HepG2 (cell line): ENCODE measurements around the gene GALK2. TPM values are rescaled to one million over a fixed set of nuclear protein-coding genes. Genes with fewer than 3 reads are reported as not detected.

ENCODE experiments used
- ATAC-seq: fragments of 200-7000 bp; cut with Tn5 transposase; 3 replicates; pipeline ENCODE4 v1.9.1; 2020; ENCODE audit warnings: mild to moderate bottlenecking, moderate library complexity
- BruUV-seq: library from RNA; stranded (reverse); fragments of 400-500 nt; replicated peaks from 2 replicates; lab custom pipeline; 2021; lab: Mats Ljungman, UMichigan
- CTCF ChIA-PET: fragments of 300-600 bp; formaldehyde crosslinking; extraction: SDS; loops from one replicate; lab custom pipeline; 2021; ENCODE audit warnings: low total read pairs, inconsistent platforms, low intra/inter-chr PET ratio; lab: Yijun Ruan, JAX
- POLR2A ChIA-PET: fragments of 350-600 bp; sonication (Branson Sonifier 250); formaldehyde crosslinking; loops from one replicate; lab custom pipeline; 2020; ENCODE audit warnings: antibody characterized with exemption, inconsistent platforms; lab: Yijun Ruan, JAX
- DNase-seq: peaks from one replicate; pipeline ENCODE4 v3.0.0-alpha.2; 2015; ENCODE audit warnings: low spot score
- FAIRE-seq: peaks from 3 replicates; lab custom pipeline; 2011; peaks lifted over from hg19 to GRCh38; lab: Jason Lieb, UNC
- H2AFZ ChIP-seq: one replicate; pipeline ENCODE4 v1.6.1; 2011; ENCODE audit warnings: low read length, inconsistent platforms
- H3K27ac ChIP-seq: fragments of 300-600 bp; 3 replicates; pipeline ENCODE4 v1.8.0; 2011; ENCODE audit warnings: mixed run types, mild to moderate bottlenecking, mixed read lengths, low read length, inconsistent platforms; ENCODE audit not compliant: insufficient read depth; ENCODE audit errors: extremely low read length
- H3K27me3 ChIP-seq, 2 experiments: fragments of 200-600 bp in 1 of 2; 2 replicates in 1 of 2; 3 replicates in 1 of 2; pipeline versions ENCODE4 v1.6.0 to v1.8.0; 2011; ENCODE audit warnings: low read length in 2 of 2, mild to moderate bottlenecking in 2 of 2, moderate library complexity in 2 of 2, inconsistent platforms in 1 of 2; ENCODE audit not compliant: insufficient read depth in 2 of 2, control insufficient read depth in 1 of 2
- H3K36me3 ChIP-seq, 2 experiments: fragments of 200-600 bp in 1 of 2; replicated peaks in 1 of 2; 2 replicates in 1 of 2; 3 replicates in 1 of 2; pipeline versions ENCODE4 v1.5.1 to v1.8.0; 2011; ENCODE audit warnings: low read length in 2 of 2, inconsistent platforms in 1 of 2; ENCODE audit not compliant: insufficient read depth in 2 of 2, control insufficient read depth in 1 of 2
- H3K4me1 ChIP-seq: 2 replicates; pipeline ENCODE4 v1.5.1; 2012; ENCODE audit warnings: low read length, inconsistent platforms; ENCODE audit not compliant: insufficient read depth
- H3K4me2 ChIP-seq: 2 replicates; pipeline ENCODE4 v1.6.0; 2011; ENCODE audit warnings: low read depth, low read length, inconsistent platforms
- H3K4me3 ChIP-seq, 3 experiments: fragments of 200-600 bp in 1 of 3; sonication (generic), shearing (Covaris generic) in 1 of 3; replicated peaks in 1 of 3; 2 replicates each; pipeline ENCODE4 v1.5.1; 2011 to 2016; ENCODE audit warnings: low read length in 3 of 3, inconsistent platforms in 2 of 3, low read depth in 2 of 3, mild to moderate bottlenecking in 2 of 3, control low read depth in 1 of 3, mixed read lengths in 1 of 3; ENCODE audit not compliant: insufficient read depth in 1 of 3
- H3K79me2 ChIP-seq: one replicate; pipeline ENCODE4 v1.6.1; 2011; ENCODE audit warnings: low read length, inconsistent platforms; ENCODE audit not compliant: insufficient read depth
- H3K9ac ChIP-seq: 2 replicates; pipeline ENCODE4 v1.6.0; 2011; ENCODE audit warnings: mild to moderate bottlenecking, low read depth, low read length, inconsistent platforms; ENCODE audit not compliant: insufficient read depth
- H3K9me3 ChIP-seq: 2 replicates; pipeline ENCODE4 v1.5.1; 2012; ENCODE audit warnings: mild to moderate bottlenecking, low read length
- H4K20me1 ChIP-seq: 2 replicates; pipeline ENCODE4 v1.6.0; 2011; ENCODE audit warnings: inconsistent platforms, mild to moderate bottlenecking, low read length, moderate library complexity; ENCODE audit not compliant: insufficient read depth
- ATM ChIP-seq: fragments of 450-650 bp; IDR thresholded peaks from 2 replicates; pipeline ENCODE4 v1.7.1; 2017; ENCODE audit warnings: mild to moderate bottlenecking, borderline replicate concordance
- ETV6 ChIP-seq: sonication (generic); formaldehyde crosslinking; conservative IDR thresholded peaks from 2 replicates; pipeline ENCODE4 v1.4.0; 2020; ENCODE audit warnings: missing genetic modification reagents
- HNF1B ChIP-seq: sonication (generic); formaldehyde crosslinking; IDR thresholded peaks from 2 replicates; pipeline ENCODE4 v1.5.1; 2020; ENCODE audit warnings: mild to moderate bottlenecking, moderate library complexity, missing genetic modification reagents
- STAT6 ChIP-seq: sonication (generic); formaldehyde crosslinking; IDR thresholded peaks from 2 replicates; pipeline ENCODE4 v1.4.0; 2020; ENCODE audit warnings: missing genetic modification reagents, mild to moderate bottlenecking, borderline replicate concordance
- YEATS2 ChIP-seq: sonication (generic); formaldehyde crosslinking; IDR thresholded peaks from 2 replicates; pipeline ENCODE4 v1.4.0; 2020; ENCODE audit warnings: missing genetic modification reagents, borderline replicate concordance
- ZHX2 ChIP-seq, 2 experiments: sonication (generic) in 1 of 2; formaldehyde crosslinking in 1 of 2; IDR thresholded peaks; 2 replicates each; pipeline versions ENCODE4 v1.6.1 to v1.9.0; 2014 to 2022; ENCODE audit warnings: antibody characterized with exemption in 1 of 2, borderline replicate concordance in 1 of 2, inconsistent platforms in 1 of 2, low read depth in 1 of 2, missing genetic modification reagents in 1 of 2
- ZNF7 ChIP-seq: IDR thresholded peaks from 2 replicates; pipeline ENCODE4 v1.6.1; 2016; ENCODE audit warnings: missing biosample characterization, missing genetic modification reagents
- ZNF891 ChIP-seq: sonication (generic); formaldehyde crosslinking; IDR thresholded peaks from 2 replicates; pipeline ENCODE4 v1.5.0; 2020; ENCODE audit warnings: mild to moderate bottlenecking, missing genetic modification reagents
- WGBS: methylation state at CpG from one replicate; pipeline ENCODE4 v1.1.6; 2017; ENCODE audit warnings: low lambda C conversion rate; 5-methylcytosine and 5-hydroxymethylcytosine counted together
- in situ Hi-C: cut with HindIII; loops from 2 replicates; pipeline ENCODE4 v1.10.0; 2017; ENCODE audit warnings: low pct_unique_long_range_greater_than_20kb; ENCODE audit not compliant: extremely low pct_ligation_motif_present
- intact Hi-C: fragments of 100-400 bp; cut with micrococcal nuclease; formaldehyde crosslinking; loops from one replicate; pipeline ENCODE4 v1.10.0; 2022; ENCODE audit not compliant: unreplicated experiment
- polyA plus RNA-seq, 8 experiments: library from polyadenylated mRNA; depleted of rRNA in 3 of 8; stranded (reverse) in 7 of 8; unstranded in 1 of 8; fragments of >200 nt; fragmentation: Illumina TruSeq in 4 of 8; extraction: Trizol in 4 of 8; gene quantifications; 2 replicates each; pipeline versions ENCODE4 v1.2.1 to v1.2.3, GENCODE V29; 2011 to 2016; ENCODE audit warnings: low read depth in 4 of 8, missing spikeins in 1 of 8, mixed read lengths in 1 of 8; ENCODE audit not compliant: insufficient read depth in 1 of 8
- total RNA-seq, 5 experiments: library from RNA; depleted of rRNA; stranded (reverse); fragments of >200 nt; fragmentation: Illumina TruSeq; extraction: Trizol; gene quantifications; 2 replicates each; pipeline ENCODE4 v1.2.3, GENCODE V29; 2016; ENCODE audit warnings: low read depth in 1 of 5
- TF ChIP-seq, protein P1 (sequence below): sonication (generic); formaldehyde crosslinking; IDR thresholded peaks from 2 replicates; pipeline ENCODE4 v1.4.0; 2020; ENCODE audit warnings: missing genetic modification reagents, borderline replicate concordance

The GALK2 gene
- total and polyA plus RNA-seq, 2 of the 13 experiments (the other 11 are each of a cell fraction or from before 2014, with no cell fraction given): 17.6 to 32.8 TPM

GRCh38 chr15:49239105-49239504 is 69.1 kb downstream of the GALK2 start:
- no TSS peak for BruUV-seq
- ChIA-PET CTCF (no interaction called here), POLR2A (no interaction called here)
- Histone ChIP-seq H3K79me2 (no peaks in the 10 kb centered on the region), H3K9ac (no peak overlapping the region), H3K36me3 (peaks cover 2 to 13% of the 10 kb centered on the region in 2 experiments; a peak in 4 of 5 replicates), H3K27me3 (no peaks in the 10 kb centered on the region), H3K4me3 (no peak overlapping the region), H2AFZ (no peak overlapping the region), H3K4me1 (no peaks in the 10 kb centered on the region), H3K9me3 (no peaks in the 10 kb centered on the region), H3K27ac (no peak overlapping the region), H3K4me2 (no peak overlapping the region), H4K20me1 (no peaks in the 10 kb centered on the region)
- 100% methylated on average over 1 of the region's 1 CpG for WGBS
- FAIRE-seq (no peak), ATAC-seq (no peak), DNase-seq (no peak)
- in situ Hi-C loops (loop anchor here (25.0 kb wide), 1 partner anchor 773 kb away; no protein-coding TSS in a partner anchor), intact Hi-C loops (loop anchor here (5.0 kb wide), 1 partner anchor 908 kb away; no protein-coding TSS in a partner anchor)
- TF ChIP-seq ATM: no peak
- TF ChIP-seq YEATS2 (CRISPR knock-in tag): no peak
- TF ChIP-seq, protein P1, sequence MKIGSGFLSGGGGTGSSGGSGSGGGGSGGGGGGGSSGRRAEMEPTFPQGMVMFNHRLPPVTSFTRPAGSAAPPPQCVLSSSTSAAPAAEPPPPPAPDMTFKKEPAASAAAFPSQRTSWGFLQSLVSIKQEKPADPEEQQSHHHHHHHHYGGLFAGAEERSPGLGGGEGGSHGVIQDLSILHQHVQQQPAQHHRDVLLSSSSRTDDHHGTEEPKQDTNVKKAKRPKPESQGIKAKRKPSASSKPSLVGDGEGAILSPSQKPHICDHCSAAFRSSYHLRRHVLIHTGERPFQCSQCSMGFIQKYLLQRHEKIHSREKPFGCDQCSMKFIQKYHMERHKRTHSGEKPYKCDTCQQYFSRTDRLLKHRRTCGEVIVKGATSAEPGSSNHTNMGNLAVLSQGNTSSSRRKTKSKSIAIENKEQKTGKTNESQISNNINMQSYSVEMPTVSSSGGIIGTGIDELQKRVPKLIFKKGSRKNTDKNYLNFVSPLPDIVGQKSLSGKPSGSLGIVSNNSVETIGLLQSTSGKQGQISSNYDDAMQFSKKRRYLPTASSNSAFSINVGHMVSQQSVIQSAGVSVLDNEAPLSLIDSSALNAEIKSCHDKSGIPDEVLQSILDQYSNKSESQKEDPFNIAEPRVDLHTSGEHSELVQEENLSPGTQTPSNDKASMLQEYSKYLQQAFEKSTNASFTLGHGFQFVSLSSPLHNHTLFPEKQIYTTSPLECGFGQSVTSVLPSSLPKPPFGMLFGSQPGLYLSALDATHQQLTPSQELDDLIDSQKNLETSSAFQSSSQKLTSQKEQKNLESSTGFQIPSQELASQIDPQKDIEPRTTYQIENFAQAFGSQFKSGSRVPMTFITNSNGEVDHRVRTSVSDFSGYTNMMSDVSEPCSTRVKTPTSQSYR: no peak
- TF ChIP-seq ETV6 (CRISPR knock-in tag): no peak
- no peak for TF ChIP-seq STAT6 (CRISPR knock-in tag)
- no peak for TF ChIP-seq ZNF7 (CRISPR knock-in tag)
- TF ChIP-seq HNF1B (CRISPR knock-in tag): no peak
- no peak for TF ChIP-seq ZNF891 (CRISPR knock-in tag)
- no peak for TF ChIP-seq ZHX2 (IDR thresholded peaks at IDR 0.05; ENCODE audit: low read depth)
- TF ChIP-seq ZHX2 (CRISPR knock-in tag; IDR thresholded peaks at IDR 0.05; ENCODE audit: borderline replicate concordance): no peak
